GM18499 (cell line): ENCODE measurements around the gene SPAG17.

ENCODE experiments used
- ATAC-seq: cut with Tn5 transposase; IDR thresholded peaks from one replicate; pipeline ENCODE4 v1.9.1; 2021; ENCODE audit warnings: moderate number of reproducible peaks; ENCODE audit not compliant: insufficient read depth, unreplicated experiment

SPAG17 gene

GRCh38 chr1:118008011-118008410, 177.0 kb downstream of the SPAG17 start:
- no peak for ATAC-seq

- no peak for ATAC-seq
These were observed 177.6 kb downstream of the SPAG17 start for GRCh38 chr1:118007391-118007790.

GRCh38 chr1:118004312-118004711, 180.7 kb downstream of the SPAG17 start:
- ATAC-seq = no peak

- ATAC-seq = no peak
These were observed 199.1 kb downstream of the SPAG17 start for GRCh38 chr1:117985973-117986372.

GRCh38 chr1:117985239-117985638, 199.8 kb downstream of the SPAG17 start:
- no peak for ATAC-seq

GRCh38 chr1:117981455-117982192, 203.4 kb downstream of the SPAG17 start:
- ATAC-seq = no peak

GRCh38 chr1:117976381-117976780, 208.6 kb downstream of the SPAG17 start:
- no peak for ATAC-seq

- ATAC-seq = no peak
These were observed 213.3 kb downstream of the SPAG17 start for GRCh38 chr1:117971777-117972176.

GRCh38 chr1:117970252-117970651, 214.8 kb downstream of the SPAG17 start:
- no peak for ATAC-seq

GRCh38 chr1:117967881-117968280, 217.1 kb downstream of the SPAG17 start:
- ATAC-seq = no peak

- ATAC-seq = no peak
These were observed 217.6 kb downstream of the SPAG17 start for GRCh38 chr1:117967477-117967876.

GRCh38 chr1:117964290-117965038, 220.6 kb downstream of the SPAG17 start:
- no peak for ATAC-seq

- ATAC-seq = no peak
These were observed 225.7 kb downstream of the SPAG17 start for GRCh38 chr1:117959364-117959763.

GRCh38 chr1:117952386-117952785, 232.6 kb downstream of the SPAG17 start:
- no peak for ATAC-seq

GRCh38 chr1:117942293-117942692, 242.7 kb downstream of the SPAG17 start:
- ATAC-seq = no peak

- no peak for ATAC-seq
These were observed 251.3 kb downstream of the SPAG17 start for GRCh38 chr1:117933769-117934168.

- no peak for ATAC-seq
These were observed 252.5 kb downstream of the SPAG17 start for GRCh38 chr1:117932576-117932975.

- ATAC-seq = no peak
These were observed 254.5 kb downstream of the SPAG17 start for GRCh38 chr1:117930484-117930883.

GRCh38 chr1:117930173-117930447, 254.9 kb downstream of the SPAG17 start:
- ATAC-seq = no peak

- ATAC-seq = peak; percentile 94
These were observed 255.5 kb downstream of the SPAG17 start, which contains the start of the genes GDAP2 and WDR3 for GRCh38 chr1:117929343-117930172. TSS of gene GDAP2 (minus strand) at chr1:117929621. CDS start at chr1:117920357, 9,264 bp downstream. TSS of gene WDR3 (plus strand) at chr1:117929739. CDS start at chr1:117933320, 3,581 bp downstream.

- ATAC-seq = peak; percentile 24
These were observed 256.1 kb downstream of the SPAG17 start for GRCh38 chr1:117928881-117929342.
